T-helper 2 cell treated with Interferon-gamma antibody and Interleukin-4, amounts not matched to agents 5 μg/mL and 100 μg/mL, for 36 hours (primary cell): Measurements from ENCODE around the gene LMOD2.

ENCODE experiments used
- DNase-seq: peaks from one replicate; pipeline ENCODE4 v3.0.0; 2021; ENCODE audit warnings: low spot score
- H3K27ac Mint-ChIP-seq: one replicate; pipeline ENCODE4 v1.8.0; 2021; ENCODE audit warnings: mild to moderate bottlenecking, mixed read lengths
- H3K27me3 Mint-ChIP-seq: one replicate; pipeline ENCODE4 v1.8.0; 2021; ENCODE audit warnings: low read depth, mixed read lengths
- H3K36me3 Mint-ChIP-seq: one replicate; pipeline ENCODE4 v1.8.0; 2021; ENCODE audit warnings: low read depth, mixed read lengths
- H3K4me1 Mint-ChIP-seq: one replicate; pipeline ENCODE4 v1.8.0; 2021; ENCODE audit warnings: low read depth, mixed read lengths
- H3K4me3 Mint-ChIP-seq: one replicate; pipeline ENCODE4 v1.8.0; 2022; ENCODE audit warnings: mild to moderate bottlenecking, moderate library complexity, mixed read lengths
- H3K9me3 Mint-ChIP-seq: one replicate; pipeline ENCODE4 v1.8.0; 2021; ENCODE audit warnings: mixed read lengths

Gene LMOD2

DNA sequence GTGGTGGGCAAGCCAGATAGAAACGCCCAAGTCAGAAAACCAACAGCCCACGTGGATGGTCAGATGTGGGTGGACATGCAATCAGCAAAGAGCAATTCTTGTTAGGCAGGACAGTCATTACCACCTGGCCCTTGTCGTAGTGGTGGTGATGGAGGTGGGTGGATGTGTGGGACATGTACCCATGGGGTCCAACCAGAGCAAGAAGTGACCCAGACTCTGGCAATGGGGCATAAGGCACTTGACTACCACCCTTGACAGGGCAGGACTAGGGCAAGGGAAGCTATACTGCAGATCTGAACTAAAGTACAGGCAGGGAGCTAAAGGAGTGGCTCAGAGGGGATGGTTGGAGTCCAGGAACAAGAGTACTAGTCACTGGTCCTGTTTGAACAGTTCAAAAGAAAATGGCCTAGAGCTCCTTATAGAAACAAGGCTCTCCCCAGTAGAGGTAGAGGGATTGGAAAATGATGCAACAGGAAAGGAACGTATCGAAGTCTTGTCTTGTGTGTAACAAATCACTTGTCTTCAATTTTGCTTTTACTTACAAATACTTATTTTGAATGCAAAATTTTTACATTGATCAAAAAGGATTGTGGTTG, 17.6 kb downstream of the LMOD2 start:
- Mint-ChIP-seq H3K36me3 (no peaks in the 10 kb centered on the region), H3K4me3 (no peak overlapping the region), H3K9me3 (no peaks in the 10 kb centered on the region), H3K27me3 (no peaks in the 10 kb centered on the region), H3K4me1 (no peaks in the 10 kb centered on the region), H3K27ac (no peak overlapping the region)
- DNase-seq: no peak

DNA sequence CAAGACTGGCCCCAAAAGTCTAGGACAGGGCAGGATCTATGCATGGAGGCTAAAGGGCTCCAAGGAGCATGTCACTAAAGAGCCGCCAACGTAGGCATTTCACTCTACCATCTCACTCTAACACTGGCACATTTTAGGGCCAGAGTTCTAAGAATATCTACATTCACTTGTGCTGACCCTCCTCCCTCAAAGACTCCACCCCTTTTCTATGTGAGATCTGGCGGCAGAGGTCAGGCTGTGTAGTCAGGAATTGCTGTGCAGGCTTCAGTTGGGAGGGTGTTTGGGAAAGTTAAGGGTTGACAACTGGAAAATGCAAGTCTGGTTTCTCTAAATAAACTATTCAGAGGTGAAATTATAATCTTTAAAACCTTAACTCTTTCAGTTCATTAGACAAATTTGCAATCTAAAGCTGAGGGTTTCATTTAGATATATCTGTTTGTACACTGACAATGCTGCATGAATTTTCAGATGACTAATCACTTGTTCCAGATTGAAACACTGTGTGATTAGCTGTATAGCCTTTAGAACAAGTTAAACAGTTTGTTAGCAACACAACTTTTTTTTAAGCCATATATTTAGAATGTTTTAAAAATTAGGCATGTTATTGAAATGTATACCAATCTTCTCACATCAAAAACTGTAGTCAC, 18.2 kb downstream of the LMOD2 start:
- no peak for DNase-seq
- Mint-ChIP-seq H3K36me3 (no peaks in the 10 kb centered on the region), H3K9me3 (no peaks in the 10 kb centered on the region), H3K27ac (no peak overlapping the region), H3K27me3 (no peaks in the 10 kb centered on the region), H3K4me3 (no peak overlapping the region), H3K4me1 (no peaks in the 10 kb centered on the region)

DNA sequence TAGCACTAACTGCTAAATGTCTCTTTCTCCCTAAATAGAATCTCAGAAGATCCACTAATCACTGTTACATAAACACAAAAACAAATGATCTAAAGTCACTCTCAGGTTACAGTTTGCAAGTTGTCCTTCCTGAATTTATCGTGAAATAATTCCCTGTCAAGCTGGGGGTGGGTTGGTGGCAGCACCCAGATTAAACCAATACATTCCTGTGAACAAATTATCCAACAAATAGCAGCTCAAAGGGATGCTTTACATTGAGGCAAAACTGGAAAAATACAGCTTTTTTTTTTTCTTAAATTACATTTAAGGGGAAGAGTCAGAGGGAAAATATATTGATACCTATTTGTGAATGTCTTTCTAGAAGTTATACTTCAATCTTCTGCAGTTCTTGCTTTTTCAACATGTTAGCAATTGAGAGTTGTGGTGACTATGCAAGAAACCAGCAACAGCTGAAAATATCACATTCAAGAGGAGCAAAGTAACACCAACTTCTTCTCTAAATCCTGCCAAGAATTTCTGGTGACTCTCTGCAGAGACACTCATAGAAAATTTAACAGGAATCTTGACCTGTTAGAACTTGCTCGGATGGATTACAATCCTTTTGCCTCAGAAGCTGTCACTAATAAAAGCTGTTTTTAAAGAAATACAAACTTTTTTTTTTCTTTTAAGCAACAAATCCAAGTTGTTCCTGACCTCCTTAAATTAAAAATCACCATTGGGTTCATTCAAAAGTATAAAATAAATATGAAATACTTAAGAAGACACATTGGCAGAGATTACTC, 18.9 kb downstream of the LMOD2 start:
- H3K4me1 Mint-ChIP-seq: no peaks in the 10 kb centered on the region
- no peak overlapping the region for H3K4me3 Mint-ChIP-seq

DNA sequence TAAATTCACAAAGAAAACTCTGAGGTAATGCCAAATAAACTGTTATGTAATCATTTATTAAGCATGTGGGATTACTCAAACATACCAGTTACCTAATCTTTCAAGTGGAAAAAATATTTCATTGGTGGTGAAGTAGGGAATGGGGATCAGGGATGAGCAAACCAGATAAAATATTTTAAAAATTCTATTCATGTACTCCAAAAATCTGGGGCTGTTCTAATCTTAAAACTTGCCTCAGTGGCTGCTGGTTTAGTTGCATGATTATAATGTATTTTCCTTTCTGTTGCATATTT, 19.5 kb downstream of the LMOD2 start:
- Mint-ChIP-seq H3K36me3 (no peaks in the 10 kb centered on the region), H3K4me1 (no peaks in the 10 kb centered on the region), H3K9me3 (no peaks in the 10 kb centered on the region), H3K4me3 (no peak overlapping the region), H3K27me3 (no peaks in the 10 kb centered on the region), H3K27ac (no peak overlapping the region)
- DNase-seq: no peak

More for the DNA sequence above, 18.9 kb downstream of the LMOD2 start:
- no peaks in the 10 kb centered on the region for H3K27me3 Mint-ChIP-seq
- no peaks in the 10 kb centered on the region for H3K36me3 Mint-ChIP-seq
- H3K27ac Mint-ChIP-seq: no peak overlapping the region
- no peaks in the 10 kb centered on the region for H3K9me3 Mint-ChIP-seq
- DNase-seq: no peak

DNA sequence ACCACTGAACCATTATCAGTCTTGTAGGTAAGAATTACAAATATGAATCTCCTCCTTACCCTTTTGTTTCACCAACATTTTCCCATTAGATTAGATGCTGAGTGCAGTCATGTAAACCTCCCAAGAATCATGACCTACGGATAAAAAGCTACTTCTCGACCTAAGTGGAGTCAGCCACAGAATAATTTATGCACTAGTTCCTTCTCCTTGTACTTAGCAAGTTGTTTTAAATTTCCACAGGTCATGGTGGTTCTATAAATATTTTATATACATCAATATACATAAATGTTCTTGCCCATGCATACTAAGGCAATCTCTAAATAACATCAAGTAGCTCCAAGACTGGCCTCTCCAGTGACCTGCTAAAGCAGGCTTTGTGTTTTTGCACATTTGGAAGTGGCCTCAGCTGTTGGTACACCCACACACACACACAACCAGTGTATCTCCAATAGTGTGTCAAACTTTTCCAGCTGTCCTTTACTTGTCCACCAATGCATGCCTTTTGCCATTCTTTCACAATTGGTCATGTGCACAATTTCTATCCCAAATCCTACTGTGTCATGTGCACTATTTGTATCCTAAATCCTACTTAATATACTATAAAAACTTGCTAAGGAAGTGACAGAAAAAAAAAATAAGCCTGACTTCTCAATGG, 21.5 kb downstream of the LMOD2 start:
- Mint-ChIP-seq H3K27ac (no peak overlapping the region), H3K4me1 (no peaks in the 10 kb centered on the region), H3K36me3 (peaks cover 1% of the 10 kb centered on the region), H3K9me3 (no peaks in the 10 kb centered on the region), H3K4me3 (no peak overlapping the region), H3K27me3 (no peaks in the 10 kb centered on the region)
- no peak for DNase-seq

DNA sequence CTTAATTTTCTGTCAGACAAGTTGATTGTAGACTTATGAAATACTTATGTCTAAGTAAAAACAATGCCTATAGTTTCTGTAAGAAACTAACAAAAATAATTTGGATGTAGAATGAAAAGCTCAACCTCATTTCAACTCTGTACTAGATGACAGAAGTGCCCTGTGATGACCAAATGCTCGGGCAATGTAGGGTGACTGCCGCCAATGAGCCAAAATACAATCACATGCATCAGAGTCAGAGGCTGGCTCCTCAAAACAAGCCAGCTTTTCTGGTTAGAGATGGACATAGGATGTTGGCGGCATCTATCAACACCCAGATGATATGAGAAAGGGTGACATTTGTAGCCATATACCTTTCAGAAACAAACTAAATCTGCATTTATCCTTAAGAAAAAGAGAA, 23.9 kb downstream of the LMOD2 start:
- H3K4me1 Mint-ChIP-seq: no peaks in the 10 kb centered on the region
- H3K36me3 Mint-ChIP-seq: peaks cover 5% of the 10 kb centered on the region
- H3K9me3 Mint-ChIP-seq: no peaks in the 10 kb centered on the region
- H3K4me3 Mint-ChIP-seq: no peak overlapping the region
- H3K27ac Mint-ChIP-seq: no peak overlapping the region
- no peaks in the 10 kb centered on the region for H3K27me3 Mint-ChIP-seq
- DNase-seq: no peak

DNA sequence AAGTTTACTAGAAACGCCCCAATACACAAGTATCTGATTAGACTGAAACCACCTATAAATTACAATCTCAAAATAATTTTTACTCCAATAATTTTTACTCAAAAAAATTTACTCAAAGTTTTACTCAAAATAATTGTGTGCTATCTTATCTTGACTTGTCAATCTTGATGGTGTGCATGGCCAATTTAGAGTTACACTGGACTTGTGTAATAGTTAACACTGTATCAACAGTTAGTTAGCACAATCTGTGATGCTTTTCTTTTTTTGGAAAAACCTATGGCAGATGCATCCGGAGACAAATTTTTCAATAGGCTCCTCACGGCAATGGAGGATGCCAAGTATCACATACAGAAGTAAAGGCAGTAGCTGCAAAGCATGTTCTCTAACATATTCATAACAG, 24.9 kb downstream of the LMOD2 start:
- Mint-ChIP-seq H3K4me1 (no peaks in the 10 kb centered on the region), H3K27me3 (no peaks in the 10 kb centered on the region), H3K9me3 (no peaks in the 10 kb centered on the region), H3K27ac (no peak overlapping the region), H3K36me3 (peaks cover 5% of the 10 kb centered on the region), H3K4me3 (no peak overlapping the region)
- DNase-seq: no peak

DNA sequence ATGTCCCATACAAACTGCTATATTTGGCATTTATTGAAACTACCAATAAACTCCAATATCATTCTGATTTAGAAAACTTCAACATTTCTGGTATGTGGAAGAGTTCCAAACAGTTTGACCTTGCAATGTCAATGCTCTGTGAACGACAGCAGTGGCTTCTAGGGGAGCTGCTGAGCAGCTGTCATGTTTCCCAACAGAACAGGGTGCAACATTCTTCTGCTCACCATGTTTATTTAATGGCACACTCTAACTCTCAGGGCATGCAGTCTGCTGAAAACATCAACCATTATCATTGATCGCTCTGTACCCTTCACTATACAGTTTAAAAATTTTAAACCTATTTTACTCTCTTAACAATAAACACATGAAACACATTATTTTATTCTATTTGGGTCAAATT, 25.9 kb downstream of the LMOD2 start:
- no peak for DNase-seq
- Mint-ChIP-seq H3K9me3 (no peaks in the 10 kb centered on the region), H3K27ac (no peak overlapping the region), H3K36me3 (peaks cover 5% of the 10 kb centered on the region), H3K4me1 (no peaks in the 10 kb centered on the region), H3K27me3 (no peaks in the 10 kb centered on the region), H3K4me3 (no peak overlapping the region)

DNA sequence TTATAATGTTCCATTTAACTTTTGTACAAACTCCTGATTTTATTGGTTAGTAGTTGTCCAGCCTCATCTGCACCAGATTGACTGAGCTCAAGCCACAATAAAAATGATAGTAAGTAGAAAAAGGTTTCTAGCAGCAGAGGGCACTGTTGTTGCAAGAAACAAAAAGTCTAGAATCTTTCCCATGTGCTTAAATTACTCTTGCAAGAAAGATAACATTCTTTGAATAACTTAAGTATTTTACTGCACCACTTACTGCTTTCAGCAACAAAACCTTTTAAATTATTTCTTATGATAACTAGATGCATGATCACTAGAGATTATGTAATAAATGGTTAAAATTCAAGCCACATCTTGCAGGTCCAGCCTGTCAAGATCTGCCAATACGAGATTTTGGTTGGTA, 27.0 kb downstream of the LMOD2 start:
- Mint-ChIP-seq H3K27ac (no peak overlapping the region), H3K9me3 (no peaks in the 10 kb centered on the region), H3K4me3 (no peak overlapping the region), H3K27me3 (no peaks in the 10 kb centered on the region), H3K4me1 (no peaks in the 10 kb centered on the region), H3K36me3 (peaks cover 5% of the 10 kb centered on the region)
- no peak for DNase-seq

DNA sequence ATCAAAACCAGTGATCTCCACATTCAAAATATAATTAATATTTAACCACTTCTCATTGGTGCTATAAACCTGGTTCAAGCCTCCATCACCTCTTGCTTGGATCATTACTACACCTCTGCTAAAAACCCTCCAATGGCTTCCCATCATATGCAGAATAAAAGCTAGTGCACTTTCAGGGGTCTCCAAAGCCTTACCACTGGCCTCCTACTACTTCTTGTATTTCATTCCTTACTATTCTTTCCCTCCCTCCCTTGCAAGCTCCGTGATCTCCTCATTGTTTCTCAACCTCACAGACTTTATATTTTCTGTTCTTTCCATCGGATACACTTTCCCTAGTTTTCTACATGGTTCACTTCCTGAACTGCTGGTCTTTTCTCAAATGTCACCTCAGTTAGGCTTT, 31.5 kb downstream of the LMOD2 start:
- Mint-ChIP-seq H3K36me3 (peaks cover 14% of the 10 kb centered on the region), H3K27ac (no peak overlapping the region), H3K27me3 (no peaks in the 10 kb centered on the region), H3K4me3 (no peak overlapping the region), H3K9me3 (no peaks in the 10 kb centered on the region), H3K4me1 (no peaks in the 10 kb centered on the region)
- DNase-seq: no peak

DNA sequence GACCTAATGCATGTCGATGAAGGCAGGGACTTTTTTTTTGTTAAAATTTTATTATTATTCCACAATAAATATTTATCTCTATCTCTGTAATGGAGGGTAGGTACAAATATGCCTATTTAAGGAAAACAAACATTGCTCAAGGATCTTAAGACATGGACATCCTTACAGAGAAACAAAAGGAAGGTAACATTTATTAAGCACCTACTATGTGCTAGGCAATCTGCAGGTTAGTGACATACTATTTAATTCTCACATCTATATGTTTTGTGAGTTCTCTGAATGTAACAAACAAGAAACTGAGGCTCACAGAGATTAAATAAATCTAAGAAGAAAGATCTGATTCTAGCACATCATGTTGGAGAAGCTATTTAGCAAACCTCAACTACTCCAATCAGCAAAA, 32.1 kb downstream of the LMOD2 start:
- no peaks in the 10 kb centered on the region for H3K4me1 Mint-ChIP-seq
- peaks cover 20% of the 10 kb centered on the region for H3K36me3 Mint-ChIP-seq
- H3K9me3 Mint-ChIP-seq: no peaks in the 10 kb centered on the region
- no peaks in the 10 kb centered on the region for H3K27me3 Mint-ChIP-seq
- no peak overlapping the region for H3K27ac Mint-ChIP-seq
- H3K4me3 Mint-ChIP-seq: no peak overlapping the region
- no peak for DNase-seq

DNA sequence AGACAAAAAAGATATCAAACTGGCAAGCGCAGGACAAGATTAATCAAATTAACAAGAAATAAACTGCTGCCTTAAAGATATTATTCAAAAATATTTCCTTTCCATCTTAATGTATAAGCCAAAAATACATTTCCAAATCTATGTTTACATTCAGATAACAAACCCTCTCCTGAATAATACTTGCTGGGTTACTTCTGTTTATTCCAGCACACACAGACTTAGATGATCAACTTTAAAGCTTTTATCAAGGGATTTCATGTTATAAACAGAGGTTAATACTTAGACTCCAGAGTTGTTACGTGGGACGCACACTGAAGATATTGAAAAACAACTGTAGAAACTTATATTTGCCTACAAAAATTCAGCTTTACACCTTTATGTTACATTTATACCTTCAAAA, 33.6 kb downstream of the LMOD2 start:
- no peaks in the 10 kb centered on the region for H3K9me3 Mint-ChIP-seq
- peaks cover 18% of the 10 kb centered on the region for H3K36me3 Mint-ChIP-seq
- H3K4me1 Mint-ChIP-seq: no peaks in the 10 kb centered on the region
- H3K4me3 Mint-ChIP-seq: no peak overlapping the region
- H3K27ac Mint-ChIP-seq: no peak overlapping the region
- DNase-seq: no peak
- no peaks in the 10 kb centered on the region for H3K27me3 Mint-ChIP-seq

DNA sequence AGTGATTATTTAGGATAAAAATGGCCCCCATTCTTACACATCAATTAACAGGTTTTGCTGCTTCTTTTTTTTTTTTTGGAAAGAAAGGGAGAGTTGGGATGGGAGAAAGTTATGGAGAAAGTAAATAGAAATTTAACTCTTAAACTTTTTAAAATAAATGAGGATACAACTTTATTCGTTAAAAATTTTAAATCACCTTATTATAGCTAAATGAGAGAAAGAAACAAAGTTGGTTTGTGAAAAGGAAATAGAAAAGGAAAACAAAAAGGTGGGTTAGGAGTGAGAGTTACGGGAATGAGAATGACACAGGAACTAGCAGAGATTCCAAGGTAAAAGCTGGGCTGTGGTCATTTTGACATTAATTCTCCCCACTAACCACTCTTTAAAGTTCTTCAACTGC, 34.9 kb downstream of the LMOD2 start:
- Mint-ChIP-seq H3K27me3 (no peaks in the 10 kb centered on the region), H3K27ac (no peak overlapping the region), H3K4me3 (no peak overlapping the region), H3K9me3 (no peaks in the 10 kb centered on the region), H3K36me3 (peaks cover 20% of the 10 kb centered on the region), H3K4me1 (no peaks in the 10 kb centered on the region)
- no peak for DNase-seq

DNA sequence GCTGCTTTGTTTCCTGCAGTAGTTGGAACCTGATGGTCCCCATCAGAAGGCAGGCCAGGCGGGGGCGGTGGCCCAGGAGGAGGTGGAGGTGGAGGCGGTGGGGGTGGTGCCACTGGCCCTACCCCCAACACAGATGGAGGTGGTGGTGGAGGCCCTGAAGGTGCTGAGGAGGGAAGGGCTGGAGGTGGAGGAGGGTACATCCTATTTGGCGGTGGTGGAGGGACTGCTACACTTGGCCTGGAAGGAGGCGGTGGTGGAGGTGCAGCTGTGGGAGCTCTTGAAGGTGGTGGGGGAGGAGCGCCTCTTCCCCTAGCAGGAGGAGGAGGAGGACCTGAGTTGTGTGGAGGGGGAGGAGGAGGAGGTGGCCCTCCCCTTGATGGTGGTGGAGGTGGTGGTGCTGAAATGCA, 36.8 kb downstream of the LMOD2 start:
- Mint-ChIP-seq H3K36me3 (peaks cover 24% of the 10 kb centered on the region), H3K27ac (no peak overlapping the region), H3K27me3 (no peaks in the 10 kb centered on the region)

More for the DNA sequence above, 36.8 kb downstream of the LMOD2 start:
- Mint-ChIP-seq H3K9me3 (no peaks in the 10 kb centered on the region), H3K4me3 (no peak overlapping the region), H3K4me1 (peaks cover 1% of the 10 kb centered on the region)
- no peak for DNase-seq
